ENCODE data around the gene SNTG2. TPM values are rescaled to one million over a fixed set of nuclear protein-coding genes. Genes with fewer than 3 reads are reported as not detected.
A peak's percentile ranks its signal among the peaks of the same experiment; 100 is the strongest.

The SNTG2 gene
- total RNA-seq, 2 experiments from 2014 or later = not detected

- intact Hi-C loops (cut with micrococcal nuclease; ENCODE audit: unreplicated experiment) = no loop called here
- Histone ChIP-seq H3K4me2 (ENCODE audit: low read length) (no peak overlapping the region), H3K27ac (ENCODE audit: low read depth, low read length, poor library complexity, severe bottlenecking) (no peak overlapping the region), H3K4me1 (ENCODE audit: insufficient read depth, low read length, poor library complexity, severe bottlenecking) (no peaks in the 10 kb centered on the region), H3K4me3 (ENCODE audit: low read depth, low read length, poor library complexity, severe bottlenecking) (no peak overlapping the region), H3K79me2 (ENCODE audit: insufficient read depth, low read depth, low read length) (no peaks in the 10 kb centered on the region), H3K36me3 (ENCODE audit: insufficient read depth, low read length) (no peaks in the 10 kb centered on the region), H4K20me1 (ENCODE audit: insufficient read depth, low read length) (no peaks in the 10 kb centered on the region), H3K9me2 (ENCODE audit: insufficient read depth, low read length) (no peaks in the 10 kb centered on the region), H3K9me3 (ENCODE audit: low read length) (no peaks in the 10 kb centered on the region), H2AFZ (ENCODE audit: low read length) (no peak overlapping the region)
- TF ChIP-seq EZH2phosphoT487 (IDR thresholded peaks at IDR 0.05; ENCODE audit: borderline replicate concordance, low read depth, low read length) = no peak
- TF ChIP-seq CTCF (conservative IDR thresholded peaks at IDR 0.05; ENCODE audit: low read length) = peak; percentile 43
- ChIA-PET POLR2A (no interaction called here), CTCF (ENCODE audit: unreplicated experiment) (no interaction called here)
- BruUV-seq (replicated peaks) = no TSS peak
- no peak for DNase-seq (ENCODE audit: low spot score)
These were observed 3.5 kb downstream of the SNTG2 start for GRCh38 chr2:953975-954686.

- DNase-seq (ENCODE audit: low spot score) = no peak
- H2AFZ ChIP-seq (ENCODE audit: low read length) = no peak overlapping the region
These were observed 4.0 kb downstream of the SNTG2 start for GRCh38 chr2:954687-955000.

More at GRCh38 chr2:954687-955000, 4.0 kb downstream of the SNTG2 start:
- ChIA-PET CTCF (ENCODE audit: unreplicated experiment) (no interaction called here), POLR2A (no interaction called here)
- intact Hi-C loops (cut with micrococcal nuclease; ENCODE audit: unreplicated experiment) = no loop called here
- Histone ChIP-seq H3K4me2 (ENCODE audit: low read length) (no peak overlapping the region), H3K9me2 (ENCODE audit: insufficient read depth, low read length) (no peaks in the 10 kb centered on the region), H3K36me3 (ENCODE audit: insufficient read depth, low read length) (no peaks in the 10 kb centered on the region), H3K79me2 (ENCODE audit: insufficient read depth, low read depth, low read length) (no peaks in the 10 kb centered on the region), H3K27ac (ENCODE audit: low read depth, low read length, poor library complexity, severe bottlenecking) (no peak overlapping the region), H3K4me3 (ENCODE audit: low read depth, low read length, poor library complexity, severe bottlenecking) (no peak overlapping the region), H3K4me1 (ENCODE audit: insufficient read depth, low read length, poor library complexity, severe bottlenecking) (no peaks in the 10 kb centered on the region), H4K20me1 (ENCODE audit: insufficient read depth, low read length) (no peaks in the 10 kb centered on the region), H3K9me3 (ENCODE audit: low read length) (no peaks in the 10 kb centered on the region)
- BruUV-seq (replicated peaks) = no TSS peak
- TF ChIP-seq CTCF (conservative IDR thresholded peaks at IDR 0.05; ENCODE audit: low read length) (0 out of 2 replicates have a peak, but pooled peaks have one; percentile 12), EZH2phosphoT487 (IDR thresholded peaks at IDR 0.05; ENCODE audit: borderline replicate concordance, low read depth, low read length) (no peak)
